HL-60 (cell line): ENCODE results near the gene LRMDA. TPM values are rescaled to one million over a fixed set of nuclear protein-coding genes. Genes with fewer than 3 reads are reported as not detected.

Experiments used
- microRNA-seq: library from miRNA; unstranded; fragments of <30 nt; microRNA quantifications from one replicate; pipeline ENCODE4, GENCODE V29; 2018

LRMDA gene

Small RNA genes lying within 50 kb of the gene (microRNA-seq; reads per million reads assigned to microRNA genes)
- not detected for gene MIR606
